HUES48 (cell line): ENCODE results near the gene NEDD8.
A peak's percentile ranks its signal among the peaks of the same experiment; 100 is the strongest.

Experiments used
- H3K27ac ChIP-seq: one replicate; pipeline ENCODE4 v1.7.0; 2013; ENCODE audit warnings: low read depth, low read length, inconsistent platforms
- H3K27me3 ChIP-seq: 2 replicates; pipeline ENCODE4 v1.6.1; 2013; ENCODE audit warnings: mild to moderate bottlenecking, low read length; ENCODE audit not compliant: control insufficient read depth, insufficient read depth
- H3K36me3 ChIP-seq: 2 replicates; pipeline ENCODE4 v1.6.1; 2013; ENCODE audit warnings: low read length; ENCODE audit not compliant: control insufficient read depth, insufficient read depth
- H3K4me1 ChIP-seq: 2 replicates; pipeline ENCODE4 v1.6.1; 2013; ENCODE audit warnings: mild to moderate bottlenecking, low read length; ENCODE audit not compliant: control insufficient read depth, insufficient read depth
- H3K4me3 ChIP-seq: 2 replicates; pipeline ENCODE4 v1.5.1; 2013; ENCODE audit warnings: mild to moderate bottlenecking, low read depth, low read length
- H3K9ac ChIP-seq: 2 replicates; pipeline ENCODE4 v1.6.1; 2013; ENCODE audit warnings: mild to moderate bottlenecking, low read depth, low read length, moderate library complexity
- H3K9me3 ChIP-seq: 2 replicates; pipeline ENCODE4 v1.6.1; 2013; ENCODE audit warnings: low read length; ENCODE audit not compliant: control insufficient read depth, insufficient read depth

Gene NEDD8

DNA sequence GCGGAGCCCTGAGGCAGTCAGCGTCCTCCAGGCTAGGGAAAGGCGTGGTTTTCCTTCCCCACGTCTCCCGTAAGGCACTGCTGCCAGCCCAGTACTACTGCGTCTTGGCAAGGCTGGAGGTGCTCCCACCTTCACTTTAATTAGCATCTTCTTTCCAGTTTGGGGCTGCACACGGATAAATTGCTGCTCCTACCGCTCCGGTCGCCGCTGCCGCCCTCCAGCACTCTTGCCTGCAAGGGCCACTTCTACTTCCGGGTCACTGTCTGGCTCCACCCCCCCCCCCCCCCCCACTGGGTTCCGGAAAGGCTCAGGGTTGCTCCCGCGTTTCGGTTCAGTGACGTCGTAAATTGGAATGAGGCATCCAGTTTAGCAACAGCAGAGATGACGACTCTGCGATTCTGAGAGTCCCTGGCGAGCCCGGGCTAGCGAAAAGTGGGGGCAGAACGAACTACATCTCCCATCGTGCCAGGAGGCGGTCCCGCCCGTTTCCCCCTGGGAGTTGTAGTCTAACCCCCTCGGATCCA lies at the start of gene NEDD8:
Gene NEDD8 (minus strand): TSS at position 247 of the 524 bp plus-strand sequence. CDS start 100 bp downstream, at position 147.
- H3K4me3 ChIP-seq: peak within 1 kb of the TSS; percentile 97
- no peaks in the 10 kb centered on the region for H3K27me3 ChIP-seq
- no peaks in the 10 kb centered on the region for H3K9me3 ChIP-seq
- H3K9ac ChIP-seq: peak within 1 kb of the TSS; percentile 78
- H3K36me3 ChIP-seq: peaks cover 37% of the 10 kb centered on the region
- peak within 1 kb of the TSS; percentile 96 for H3K27ac ChIP-seq
- H3K4me1 ChIP-seq: peaks cover 11% of the 10 kb centered on the region

DNA sequence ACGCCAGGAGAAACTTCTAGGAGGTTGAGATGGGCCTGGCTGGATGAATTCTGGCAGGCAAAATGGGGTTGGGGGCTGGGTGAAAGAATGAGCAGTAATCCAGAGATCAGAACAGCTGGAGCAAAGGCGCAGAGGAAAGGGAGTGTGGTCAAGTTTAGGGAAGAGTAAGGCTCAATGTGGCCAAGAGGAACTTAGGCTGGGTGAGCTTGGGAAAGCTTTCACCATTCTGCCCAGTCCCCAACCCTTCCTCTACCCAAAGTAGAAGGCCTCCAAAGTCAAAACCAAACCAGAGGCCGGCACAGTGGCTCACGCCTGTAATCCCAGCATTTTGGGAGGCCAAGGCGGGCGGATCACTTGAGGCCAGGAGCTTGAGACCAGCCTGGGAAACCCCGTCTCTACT lies 49.5 kb upstream of the NEDD8 start:
- H3K27me3 ChIP-seq: no peaks in the 10 kb centered on the region
- no peaks in the 10 kb centered on the region for H3K36me3 ChIP-seq
- no peak overlapping the region for H3K27ac ChIP-seq
- no peaks in the 10 kb centered on the region for H3K9me3 ChIP-seq
- H3K4me3 ChIP-seq: no peak overlapping the region
- H3K4me1 ChIP-seq: no peaks in the 10 kb centered on the region
- H3K9ac ChIP-seq: no peak overlapping the region

DNA sequence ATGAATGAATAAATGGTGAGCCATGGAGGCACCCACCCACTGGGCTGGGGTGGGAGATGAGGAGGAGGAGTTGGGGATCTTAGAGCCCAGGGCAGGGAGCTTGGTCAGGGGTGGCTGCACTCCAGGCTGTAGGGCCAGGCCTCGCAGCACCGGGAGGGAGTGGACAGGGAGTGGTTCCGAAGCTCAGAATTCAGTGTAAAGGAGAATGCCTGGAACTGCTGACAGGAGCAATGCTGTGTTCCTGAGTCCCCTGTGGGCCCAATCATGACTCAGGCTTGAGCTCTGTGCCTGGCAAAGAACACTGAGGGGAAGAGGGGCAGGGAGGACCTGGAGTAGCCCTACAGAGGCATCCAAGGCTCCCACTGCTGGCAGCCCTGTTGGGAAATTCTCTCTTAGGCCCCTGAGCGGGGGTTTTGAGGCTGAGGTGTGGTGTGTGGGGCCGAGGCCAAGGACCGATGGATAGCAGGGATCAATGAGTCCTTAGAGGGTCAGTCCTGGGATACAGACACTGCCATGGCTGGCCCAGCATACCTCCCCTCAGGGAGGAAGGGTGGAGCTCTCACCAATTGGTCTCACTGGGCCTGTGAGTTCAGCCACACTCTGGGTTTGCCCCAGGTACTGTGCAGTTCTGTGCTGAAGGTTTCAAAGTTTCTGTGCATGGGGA lies 48.8 kb upstream of the NEDD8 start:
- no peaks in the 10 kb centered on the region for H3K36me3 ChIP-seq
- H3K4me1 ChIP-seq: no peaks in the 10 kb centered on the region
- no peak overlapping the region for H3K4me3 ChIP-seq
- H3K9me3 ChIP-seq: no peaks in the 10 kb centered on the region
- H3K27ac ChIP-seq: no peak overlapping the region
- H3K9ac ChIP-seq: no peak overlapping the region
- H3K27me3 ChIP-seq: no peaks in the 10 kb centered on the region

DNA sequence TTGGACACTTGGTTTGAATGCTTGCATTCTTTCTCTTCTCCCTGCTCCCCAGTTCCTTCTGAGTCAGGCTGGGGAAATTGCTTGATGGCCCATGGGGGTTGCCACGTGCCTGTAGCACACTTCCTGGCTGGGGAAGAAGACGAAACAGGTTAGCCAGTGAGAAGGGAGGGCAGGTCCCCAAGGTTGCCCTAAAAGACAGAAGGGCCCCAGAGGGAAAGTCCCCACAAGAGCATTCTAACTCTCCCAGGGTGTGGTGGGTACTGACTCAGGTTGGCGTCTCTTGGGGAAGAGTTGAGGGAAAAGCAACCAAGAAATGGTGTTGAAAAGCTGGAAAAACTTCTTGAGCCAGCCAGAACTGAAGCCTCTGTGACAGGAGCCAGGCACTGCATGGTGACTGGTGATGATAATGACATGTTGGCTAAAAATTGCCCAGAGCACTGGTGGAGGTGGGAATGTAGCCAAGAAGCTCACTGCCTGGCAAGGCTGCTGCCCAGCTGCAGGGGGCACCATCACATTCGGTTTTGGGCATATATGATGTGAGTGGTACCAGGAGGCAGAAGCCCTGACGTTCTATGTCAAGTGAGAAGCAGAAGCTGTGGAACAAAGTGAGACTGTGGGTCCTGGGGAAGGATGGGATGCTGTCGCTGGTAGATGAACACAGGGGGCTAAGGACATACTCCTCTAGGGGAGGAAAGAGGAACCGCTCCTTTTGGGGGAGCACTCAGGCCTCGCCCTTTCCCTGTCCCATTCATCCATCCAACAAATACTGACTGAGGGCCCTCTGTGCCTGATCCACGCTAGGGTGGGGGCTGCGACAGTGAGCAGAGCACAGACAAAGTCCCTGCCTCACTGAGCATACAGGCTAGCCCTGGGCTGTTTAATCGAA lies 47.4 kb upstream of the NEDD8 start:
- H3K36me3 ChIP-seq: no peaks in the 10 kb centered on the region
- no peak overlapping the region for H3K9ac ChIP-seq
- no peaks in the 10 kb centered on the region for H3K9me3 ChIP-seq
- no peaks in the 10 kb centered on the region for H3K4me1 ChIP-seq
- H3K4me3 ChIP-seq: no peak overlapping the region
- H3K27me3 ChIP-seq: no peaks in the 10 kb centered on the region
- no peak overlapping the region for H3K27ac ChIP-seq

DNA sequence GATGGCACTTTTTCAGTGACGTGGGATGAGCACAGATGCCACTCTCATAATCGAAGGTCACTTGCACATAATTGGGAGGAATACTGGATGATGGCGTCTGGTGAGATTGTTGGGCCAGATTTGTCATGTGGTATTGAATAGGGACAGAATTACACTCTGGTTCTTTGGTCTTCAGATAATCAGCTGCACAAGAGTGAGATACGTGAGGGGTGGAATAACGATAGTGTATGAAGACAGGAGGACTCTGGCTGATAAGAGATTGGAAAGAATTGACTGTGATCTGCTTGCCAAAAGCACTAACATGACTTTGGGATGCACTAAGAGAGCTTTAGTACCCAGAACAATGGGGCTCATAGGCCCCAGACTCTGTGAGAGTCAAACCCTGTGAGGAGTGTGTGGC lies 46.3 kb upstream of the NEDD8 start:
- no peaks in the 10 kb centered on the region for H3K36me3 ChIP-seq
- H3K9me3 ChIP-seq: no peaks in the 10 kb centered on the region
- peaks cover 4% of the 10 kb centered on the region; the same call in 1 of the 2 replicates for H3K4me1 ChIP-seq
- H3K27ac ChIP-seq: no peak overlapping the region
- no peak overlapping the region for H3K9ac ChIP-seq
- H3K27me3 ChIP-seq: no peaks in the 10 kb centered on the region
- no peak overlapping the region for H3K4me3 ChIP-seq

DNA sequence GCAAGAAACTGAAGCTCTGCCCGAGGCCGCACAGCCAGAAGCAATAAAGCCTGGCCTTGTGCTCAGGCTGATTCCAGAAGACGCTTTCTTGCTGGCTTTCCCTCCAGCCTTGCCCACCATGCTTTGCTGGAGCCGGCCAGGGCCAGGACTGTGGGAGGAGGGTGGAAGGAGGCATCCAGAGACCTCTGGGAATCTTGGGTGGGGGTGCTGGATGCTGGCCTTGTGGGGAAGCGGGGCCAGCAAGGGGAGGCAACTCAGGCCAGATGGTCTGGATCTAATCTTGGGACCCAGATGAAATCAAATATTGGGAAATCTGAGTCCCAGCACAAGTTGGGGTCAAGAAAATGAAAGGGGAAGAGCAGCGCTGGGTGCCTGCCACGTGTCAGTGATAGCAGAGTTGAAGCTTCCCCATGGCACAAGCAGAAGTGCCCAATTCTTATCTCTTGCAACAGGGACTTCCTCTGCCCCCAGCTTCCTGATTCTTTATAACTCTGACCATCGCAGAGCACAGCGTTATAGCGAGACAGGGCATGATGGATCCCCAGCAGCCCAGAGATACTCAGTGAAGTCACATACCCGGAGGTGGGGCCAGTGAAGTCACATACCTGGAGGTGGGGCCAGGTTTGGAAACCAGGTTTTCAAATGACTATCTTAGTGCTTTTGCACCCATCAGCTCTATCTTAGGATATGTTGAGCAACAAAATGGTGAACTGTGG lies 45.6 kb upstream of the NEDD8 start:
- Histone ChIP-seq H3K9ac (no peak overlapping the region), H3K36me3 (no peaks in the 10 kb centered on the region), H3K4me3 (no peak overlapping the region), H3K27ac (no peak overlapping the region), H3K4me1 (peaks cover 4% of the 10 kb centered on the region; the same call in 1 of the 2 replicates), H3K27me3 (no peaks in the 10 kb centered on the region), H3K9me3 (no peaks in the 10 kb centered on the region)

DNA sequence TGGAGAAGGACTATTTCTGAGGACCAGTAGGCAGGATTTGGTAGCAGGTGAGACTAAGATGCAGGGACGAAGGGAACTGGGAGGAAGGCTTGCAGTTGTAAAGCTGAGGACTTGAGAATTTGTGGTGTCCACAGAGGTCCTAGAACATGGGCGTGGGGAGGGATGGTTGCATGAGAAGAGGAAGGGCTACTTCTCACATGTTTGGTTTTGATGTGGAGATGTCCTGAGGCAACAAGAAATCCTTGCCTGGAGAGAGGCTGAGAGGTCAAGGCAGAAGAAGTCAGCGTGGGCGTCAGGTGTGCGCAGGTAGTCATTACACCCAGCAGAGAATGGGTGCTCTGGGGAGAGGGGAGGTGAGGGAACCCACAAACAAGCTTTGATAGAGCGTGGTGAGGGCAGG lies 44.9 kb upstream of the NEDD8 start:
- Histone ChIP-seq H3K36me3 (no peaks in the 10 kb centered on the region), H3K4me1 (peaks cover 4% of the 10 kb centered on the region; the same call in 1 of the 2 replicates), H3K4me3 (no peak overlapping the region), H3K9ac (no peak overlapping the region), H3K9me3 (no peaks in the 10 kb centered on the region), H3K27me3 (no peaks in the 10 kb centered on the region), H3K27ac (no peak overlapping the region)

DNA sequence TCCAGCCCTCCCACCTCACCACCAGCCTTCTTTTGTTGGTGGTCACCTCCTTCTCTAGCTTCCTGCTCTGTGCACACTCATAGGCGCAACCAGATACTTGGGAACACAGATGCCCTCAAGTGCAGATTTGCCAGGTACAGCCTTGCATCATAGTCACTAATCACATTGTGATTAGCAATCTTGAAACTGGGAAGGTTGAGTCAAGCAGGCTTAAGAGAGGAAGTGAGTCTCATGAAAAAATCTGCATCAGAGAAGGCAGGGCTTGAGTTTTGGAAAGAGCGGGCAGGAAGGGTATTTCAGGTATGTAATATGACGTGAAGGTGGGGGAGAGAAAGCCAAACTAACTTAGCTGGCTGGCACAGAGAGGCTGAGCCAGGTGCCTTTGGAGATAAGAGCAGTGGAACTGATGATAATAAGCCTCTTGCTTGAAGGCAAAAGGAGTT lies 42.0 kb upstream of the NEDD8 start:
- no peak overlapping the region for H3K9ac ChIP-seq
- H3K27ac ChIP-seq: no peak overlapping the region
- no peaks in the 10 kb centered on the region for H3K27me3 ChIP-seq
- no peak overlapping the region for H3K4me3 ChIP-seq
- no peaks in the 10 kb centered on the region for H3K36me3 ChIP-seq
- peaks cover 7% of the 10 kb centered on the region; the same call in 1 of the 2 replicates for H3K4me1 ChIP-seq
- H3K9me3 ChIP-seq: no peaks in the 10 kb centered on the region

DNA sequence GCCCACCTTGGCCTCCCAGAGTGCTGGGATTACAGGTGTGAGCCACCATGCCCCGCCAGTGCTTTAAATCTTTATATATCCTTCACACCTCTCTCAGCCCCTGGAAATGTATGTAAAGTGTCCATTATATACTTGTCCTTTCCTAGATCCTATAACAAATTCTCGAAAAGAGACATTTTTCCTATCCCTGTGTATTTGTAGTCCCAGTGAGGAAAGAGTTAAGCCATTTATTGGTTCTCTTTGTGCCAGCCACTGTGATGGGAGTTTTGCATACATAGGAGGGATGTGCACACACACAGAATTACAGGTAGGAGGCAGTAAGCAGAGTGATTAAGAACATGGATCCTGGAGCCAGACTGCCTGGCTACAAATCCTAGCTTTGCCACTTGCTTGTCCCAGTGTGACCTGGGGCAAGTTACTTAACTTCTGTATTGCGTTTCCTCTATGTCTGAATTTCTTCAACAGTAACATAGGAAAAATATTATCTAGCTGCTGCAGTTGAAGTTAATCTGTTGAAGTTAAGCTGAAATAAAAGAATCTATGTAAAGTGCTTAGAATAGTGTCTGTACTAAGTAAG lies 41.3 kb upstream of the NEDD8 start:
- H3K4me3 ChIP-seq: no peak overlapping the region
- no peaks in the 10 kb centered on the region for H3K9me3 ChIP-seq
- H3K36me3 ChIP-seq: no peaks in the 10 kb centered on the region; the same call in 1 of the 2 replicates
- no peak overlapping the region for H3K27ac ChIP-seq
- H3K4me1 ChIP-seq: peaks cover 7% of the 10 kb centered on the region; the same call in 1 of the 2 replicates
- no peak overlapping the region for H3K9ac ChIP-seq
- no peaks in the 10 kb centered on the region for H3K27me3 ChIP-seq

DNA sequence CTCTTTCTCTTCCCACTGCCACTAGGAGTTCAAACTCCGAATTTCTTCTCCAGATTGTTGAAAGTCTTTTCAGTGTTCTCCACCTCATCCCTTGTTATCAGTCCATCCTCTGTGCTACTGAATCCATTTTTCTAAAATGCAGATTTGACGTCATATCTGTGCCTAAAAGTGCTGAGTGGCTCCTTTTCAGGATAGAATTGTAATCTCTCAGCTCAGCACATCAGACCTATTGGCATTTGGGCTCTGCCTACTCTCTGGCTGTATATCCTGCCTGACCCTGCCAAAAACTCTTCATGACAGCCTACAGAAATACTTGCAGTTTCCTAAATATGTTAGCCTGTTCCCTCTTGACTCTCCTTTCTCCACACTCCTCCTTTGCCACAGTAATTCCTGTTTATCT lies 40.3 kb upstream of the NEDD8 start:
- H3K4me3 ChIP-seq: no peak overlapping the region
- no peaks in the 10 kb centered on the region for H3K9me3 ChIP-seq
- peaks cover 7% of the 10 kb centered on the region; the same call in 1 of the 2 replicates for H3K4me1 ChIP-seq
- H3K36me3 ChIP-seq: no peaks in the 10 kb centered on the region; the same call in 1 of the 2 replicates
- no peak overlapping the region for H3K9ac ChIP-seq
- H3K27me3 ChIP-seq: no peaks in the 10 kb centered on the region
- no peak overlapping the region for H3K27ac ChIP-seq
